ENCODE results near the gene FOXI2. TPM values are rescaled to one million over a fixed set of nuclear protein-coding genes. Genes with fewer than 3 reads are reported as not detected.

The FOXI2 gene
- total and polyA plus RNA-seq, 11 donors, result 0.14 to 0.61 (median 0.29) TPM; not detected in 3

DNA sequence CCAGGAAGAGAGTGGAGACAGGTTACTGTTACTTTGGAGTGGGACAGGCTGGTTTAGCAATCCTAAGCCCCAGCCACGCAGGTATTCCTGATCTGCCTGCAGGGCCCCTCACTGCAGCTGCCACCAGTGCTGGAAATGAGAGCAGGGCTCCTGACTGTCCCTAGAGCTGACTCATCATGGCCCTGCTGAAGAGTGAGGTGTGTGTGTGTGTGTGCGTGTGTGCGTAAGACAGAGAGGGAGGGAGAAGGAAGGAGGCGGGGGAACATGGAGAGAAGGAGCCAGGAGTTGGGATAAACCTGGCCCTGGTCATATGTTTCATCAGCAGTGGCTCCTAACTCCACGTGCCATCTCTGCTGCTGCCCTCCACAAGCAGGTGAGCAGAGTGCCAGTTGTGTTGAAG is 3.6 kb downstream of the FOXI2 start:
- Histone ChIP-seq H3K4me3 (no peak overlapping the region), H3K9me3 (no peaks in the 10 kb centered on the region), H3K4me1 (peaks cover 0 to 34% (median 3%) of the 10 kb centered on the region in 12 donors), H3K27ac (no peak overlapping the region), H3K27me3 (peaks cover 24 to 65% (median 37%) of the 10 kb centered on the region in 9 donors), H3K36me3 (no peaks in the 10 kb centered on the region)
- intact Hi-C loops (cut with DNase I), result no loop called here
- 66 to 80% (median 75%) methylated on average over 5 of the region's 5 CpGs for WGBS, 4 donors
- TF ChIP-seq CTCF (IDR thresholded peaks at IDR 0.05), result no peak
- no peak for TF ChIP-seq POLR2A (IDR thresholded peaks at IDR 0.05)
- DNase-seq (no peak), ATAC-seq (no peak)

GRCh38 chr10:127743205-127743604 is 6.2 kb downstream of the FOXI2 start:
- Histone ChIP-seq H3K9me3 (no peaks in the 10 kb centered on the region), H3K27ac (no peak overlapping the region), H3K4me1 (peaks cover 0 to 9% (median 3%) of the 10 kb centered on the region in 12 donors), H3K27me3 (peaks cover 11 to 39% (median 13%) of the 10 kb centered on the region in 9 donors), H3K4me3 (no peak overlapping the region), H3K36me3 (no peaks in the 10 kb centered on the region)
- no peak for DNase-seq
- no peak for TF ChIP-seq POLR2A (IDR thresholded peaks at IDR 0.05)
- TF ChIP-seq CTCF (IDR thresholded peaks at IDR 0.05), result no peak
- 50 to 83% (median 77%) methylated on average over 3 of the region's 3 CpGs for WGBS, 4 donors
- intact Hi-C loops (cut with DNase I), result no loop called here
- ATAC-seq, result no peak

- no peaks in the 10 kb centered on the region for H3K36me3 ChIP-seq
- no peak for DNase-seq
- no peaks in the 10 kb centered on the region for H3K4me1 ChIP-seq
- H3K4me3 ChIP-seq, result no peak overlapping the region
- H3K27ac ChIP-seq, result no peak overlapping the region
- TF ChIP-seq POLR2A (IDR thresholded peaks at IDR 0.05) (no peak), CTCF (IDR thresholded peaks at IDR 0.05) (no peak)
- 67 to 73% (median 70%) methylated on average over 9 of the region's 9 CpGs for WGBS, 4 donors
- ATAC-seq, result no peak
- H3K9me3 ChIP-seq, result peaks cover 0 to 13% (median 5%) of the 10 kb centered on the region in 12 donors
- H3K27me3 ChIP-seq, result peaks cover 0 to 25% (median 0%) of the 10 kb centered on the region in 9 donors
- intact Hi-C loops (cut with DNase I), result no loop called here
These were observed 8.0 kb downstream of the FOXI2 start for GRCh38 chr10:127744956-127745355.

DNA sequence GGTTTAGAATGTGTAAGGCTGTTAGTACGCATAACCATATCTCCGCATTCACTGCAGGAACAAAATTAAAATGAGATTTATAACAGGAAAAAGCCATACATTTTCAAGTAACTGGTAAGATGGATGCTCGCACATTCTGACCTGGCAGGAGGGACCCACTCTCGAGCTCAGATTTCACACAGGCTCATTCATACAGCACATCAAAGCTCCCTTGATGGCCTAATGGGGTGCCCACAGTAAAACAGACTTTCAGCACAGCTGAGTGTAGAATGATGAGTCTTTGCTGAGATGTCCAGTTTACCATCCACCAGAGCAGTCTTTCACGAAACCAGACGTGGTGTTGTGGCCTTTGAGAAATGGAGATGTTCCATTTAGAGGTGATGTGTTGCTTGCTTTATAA is 8.9 kb downstream of the FOXI2 start:
- no peak for DNase-seq
- Histone ChIP-seq H3K4me3 (no peak overlapping the region), H3K4me1 (no peaks in the 10 kb centered on the region), H3K9me3 (peaks cover 0 to 13% (median 5%) of the 10 kb centered on the region in 12 donors), H3K27me3 (peaks cover 0 to 23% (median 0%) of the 10 kb centered on the region in 9 donors), H3K36me3 (no peaks in the 10 kb centered on the region), H3K27ac (no peak overlapping the region)
- intact Hi-C loops (cut with DNase I), result no loop called here
- TF ChIP-seq POLR2A (IDR thresholded peaks at IDR 0.05) (no peak), CTCF (IDR thresholded peaks at IDR 0.05) (no peak)
- WGBS, 4 donors, result 64 to 68% (median 67%) methylated on average over 6 of the region's 6 CpGs
- no peak for ATAC-seq

Data from heart left ventricle (tissue), 16 donors.